SIG-M5 (cell line): ENCODE measurements around the gene NMNAT2.

Experiments
- DNase-seq: peaks from one replicate; lab custom pipeline; 2025; lab: John Stamatoyannopoulos, UW

NMNAT2 gene

DNA sequence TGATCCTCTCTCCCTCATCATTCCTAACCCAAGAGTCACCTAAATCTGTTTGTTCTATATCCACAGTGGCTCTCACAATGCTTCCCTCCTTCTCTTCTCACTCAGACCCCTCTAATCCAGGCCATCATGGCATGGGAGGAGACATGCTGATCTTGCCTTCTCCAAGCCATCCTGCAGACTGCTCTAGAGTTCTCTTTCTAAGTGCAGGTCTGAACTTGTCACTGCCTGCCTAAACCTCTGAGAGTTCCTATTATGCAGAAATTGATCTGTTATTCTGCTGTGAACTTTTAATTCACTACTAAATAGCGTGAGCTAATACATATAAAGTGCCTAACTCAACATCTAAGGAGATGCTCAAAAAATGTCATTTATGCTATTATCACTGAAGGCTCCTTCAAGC, 205.3 kb downstream of the NMNAT2 start:
- DNase-seq = no peak

DNA sequence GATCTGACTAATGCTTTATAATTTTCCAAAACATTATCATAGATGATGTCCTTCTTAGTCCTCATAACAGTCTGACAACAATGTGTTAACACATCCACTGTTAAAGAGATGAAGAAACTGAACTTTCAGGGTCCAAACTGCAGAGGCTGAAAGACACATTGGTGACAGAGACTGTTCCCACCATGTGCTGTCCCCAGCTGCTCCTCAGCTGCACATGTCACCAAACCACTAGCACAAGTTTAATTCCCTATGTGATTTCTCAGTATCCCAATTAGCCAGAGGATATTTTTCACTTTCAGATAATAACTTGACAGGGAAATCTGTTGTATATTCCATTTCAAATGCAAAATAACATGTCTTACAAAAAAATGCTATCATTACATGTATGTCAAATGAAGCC, 207.5 kb downstream of the NMNAT2 start:
- DNase-seq = no peak

DNA sequence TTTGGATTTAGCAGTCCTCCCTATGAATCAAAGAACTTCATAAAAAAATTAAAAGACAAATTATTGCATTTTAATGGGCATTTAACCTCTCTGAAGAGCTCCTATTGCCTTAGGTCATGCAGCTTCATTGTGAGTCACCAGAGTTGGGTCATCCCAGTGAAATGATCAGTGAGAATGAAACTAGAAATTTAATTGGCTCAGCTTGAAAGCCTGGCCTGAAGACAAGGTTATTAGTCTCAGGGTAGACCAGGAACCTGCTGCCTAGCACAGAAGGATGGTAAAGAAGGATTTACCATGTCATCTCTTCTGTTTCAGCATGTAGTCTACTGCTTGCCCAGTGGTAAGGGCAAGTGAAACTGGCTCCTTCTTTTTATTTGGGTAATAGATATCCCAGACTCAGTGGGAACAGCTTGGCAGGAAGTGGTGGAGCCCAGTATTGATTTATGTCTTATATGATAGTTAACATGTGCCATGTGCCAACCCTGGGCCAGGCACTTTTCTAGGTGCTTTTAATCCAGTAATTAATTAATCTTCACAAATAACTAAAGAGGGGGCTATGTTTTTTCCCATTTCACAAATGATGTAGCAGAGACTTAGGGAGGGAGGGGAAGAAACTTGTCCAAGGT, 208.5 kb downstream of the NMNAT2 start:
- peak; percentile 32 for DNase-seq

DNA sequence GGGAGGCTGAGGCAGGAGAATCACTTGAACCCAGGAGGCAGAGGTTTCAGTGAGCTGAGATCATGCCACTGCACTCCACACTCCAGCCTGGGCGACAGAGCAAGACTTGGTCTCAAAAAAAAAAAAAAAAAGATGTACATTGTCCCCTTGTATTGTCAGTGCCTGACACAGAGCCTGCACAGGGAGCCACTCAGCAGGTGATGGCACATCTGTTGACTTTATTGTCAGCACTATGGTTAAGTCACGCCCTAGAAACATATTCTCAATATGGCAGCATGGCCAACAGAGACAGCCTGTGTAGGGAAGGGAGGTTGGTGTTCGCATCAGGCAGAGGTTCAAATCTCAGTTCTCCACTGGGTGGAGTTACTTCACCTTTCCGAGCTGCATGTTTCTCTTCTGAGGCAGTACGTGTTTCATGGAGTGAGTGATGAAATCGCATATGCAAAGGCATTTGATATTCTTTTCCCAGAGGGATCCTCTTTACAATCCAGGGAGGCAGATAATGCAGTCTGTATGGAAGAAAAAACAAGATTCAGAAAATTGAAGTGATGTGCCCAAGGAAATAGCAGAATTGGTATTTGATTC, 211.6 kb downstream of the NMNAT2 start:
- no peak for DNase-seq

DNA sequence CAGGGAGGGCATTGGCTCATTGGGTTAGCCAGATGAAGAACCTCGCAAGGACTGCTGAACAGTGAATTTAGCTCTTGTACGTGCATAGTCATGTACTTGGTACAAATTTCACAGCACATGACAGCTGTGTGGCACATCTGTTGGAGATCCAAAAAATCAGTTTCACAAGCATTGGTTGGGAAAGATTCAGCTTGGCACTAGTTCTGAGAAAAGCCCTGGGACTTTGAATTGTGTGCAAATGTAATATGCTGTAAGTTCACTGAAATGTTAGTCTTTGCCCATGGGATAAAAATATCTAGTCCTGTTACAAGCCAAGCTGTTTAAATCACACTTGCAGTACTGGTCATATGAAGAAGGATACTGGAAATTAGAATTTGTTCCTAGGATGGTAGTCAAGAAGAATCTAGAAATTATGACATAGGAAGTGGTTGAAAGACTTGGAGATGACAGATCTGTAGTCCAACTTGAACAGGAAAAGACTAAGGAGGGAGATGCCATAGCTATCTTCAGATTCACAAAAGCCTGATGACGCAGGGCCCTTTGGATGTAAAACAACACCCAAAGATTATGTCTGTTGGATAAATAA, 212.9 kb downstream of the NMNAT2 start:
- no peak for DNase-seq

DNA sequence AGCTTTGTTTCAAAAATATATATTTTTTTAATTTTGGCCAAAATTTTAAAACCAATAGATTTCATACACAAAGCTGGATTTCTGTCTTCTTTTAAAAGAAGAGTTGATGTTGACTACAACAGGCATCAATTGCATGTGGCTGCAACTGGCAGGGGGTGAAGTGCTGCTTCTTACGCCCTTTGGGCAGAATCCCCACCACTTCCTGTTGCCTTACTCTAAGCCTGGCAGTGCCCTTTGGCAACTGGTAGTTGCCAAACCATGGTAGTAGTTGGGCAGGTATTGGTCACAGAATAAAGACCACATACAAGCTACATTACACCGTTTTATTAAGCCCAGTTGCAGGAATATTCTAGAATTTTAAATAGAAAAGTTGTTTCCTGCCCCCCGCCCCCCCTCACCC, 215.1 kb downstream of the NMNAT2 start:
- DNase-seq = no peak

DNA sequence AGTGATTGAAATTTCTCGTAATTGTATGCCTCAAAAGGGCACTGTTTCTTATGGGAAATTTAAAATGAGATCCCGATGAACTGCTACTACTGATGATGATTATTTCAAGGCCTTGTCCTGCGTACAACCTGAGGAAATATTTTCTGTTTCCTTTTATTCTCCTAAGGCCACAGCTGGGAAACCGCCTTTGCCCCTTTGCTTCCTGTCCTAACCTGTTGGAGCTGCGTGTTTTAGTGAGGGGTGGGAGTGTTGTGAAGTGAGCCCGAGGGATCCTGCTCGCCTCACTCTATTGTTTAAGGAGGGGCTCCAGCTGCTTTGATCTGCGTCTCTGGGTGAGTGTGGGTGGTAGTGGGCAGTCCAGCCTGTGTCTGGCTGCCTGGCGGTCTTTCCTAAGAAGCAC, 217.7 kb downstream of the NMNAT2 start:
- DNase-seq = no peak

DNA sequence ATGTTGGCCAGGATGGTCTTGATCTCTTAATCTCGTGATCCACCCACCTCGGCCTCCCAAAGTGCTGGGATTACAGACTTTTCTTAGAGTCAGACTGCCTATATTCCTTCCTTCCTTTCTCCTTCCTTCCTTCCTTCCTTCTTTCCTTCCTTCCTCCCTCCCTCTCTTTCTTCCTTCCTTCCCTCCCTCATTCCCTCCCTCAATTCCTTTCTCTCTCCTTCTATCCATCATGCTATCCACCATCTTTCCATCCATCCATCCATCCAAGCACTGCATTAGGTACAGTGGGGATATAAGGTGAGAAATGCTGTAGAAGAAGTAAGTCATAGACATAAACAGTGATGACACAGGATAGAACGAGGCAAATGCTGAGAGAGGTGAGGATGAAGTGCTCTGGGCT, 218.9 kb downstream of the NMNAT2 start:
- no peak for DNase-seq

DNA sequence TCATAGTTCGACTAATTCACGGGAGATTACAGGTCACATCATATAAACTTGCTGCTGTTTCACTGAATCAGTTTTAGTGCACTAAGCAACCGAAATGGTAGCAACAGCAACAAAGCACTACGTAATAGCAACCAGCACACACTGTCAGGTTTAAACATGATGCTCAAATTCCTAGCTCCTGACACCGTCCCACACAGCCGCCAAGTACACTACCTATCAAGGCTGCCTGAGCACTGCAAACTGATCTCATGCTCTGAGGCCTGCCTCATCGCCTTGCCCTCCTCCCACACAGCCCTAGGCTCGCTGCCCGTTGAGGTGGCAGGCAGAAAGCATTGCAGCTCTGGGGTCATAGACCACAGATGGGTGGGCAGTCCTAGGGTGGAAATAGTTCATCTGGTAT, 219.7 kb downstream of the NMNAT2 start:
- no peak for DNase-seq
